ENCODE measurements around the gene SWT1. TPM values are rescaled to one million over a fixed set of nuclear protein-coding genes. Genes with fewer than 3 reads are reported as not detected.
"Not testable (repeated sequence)": the region's sequence is repeated elsewhere in the genome, so short reads cannot be mapped to it uniquely, and the experiment has no call there.

Gene SWT1
- total and polyA plus RNA-seq, 12 donors = 1.4 to 7.9 (median 6.0) TPM

DNA sequence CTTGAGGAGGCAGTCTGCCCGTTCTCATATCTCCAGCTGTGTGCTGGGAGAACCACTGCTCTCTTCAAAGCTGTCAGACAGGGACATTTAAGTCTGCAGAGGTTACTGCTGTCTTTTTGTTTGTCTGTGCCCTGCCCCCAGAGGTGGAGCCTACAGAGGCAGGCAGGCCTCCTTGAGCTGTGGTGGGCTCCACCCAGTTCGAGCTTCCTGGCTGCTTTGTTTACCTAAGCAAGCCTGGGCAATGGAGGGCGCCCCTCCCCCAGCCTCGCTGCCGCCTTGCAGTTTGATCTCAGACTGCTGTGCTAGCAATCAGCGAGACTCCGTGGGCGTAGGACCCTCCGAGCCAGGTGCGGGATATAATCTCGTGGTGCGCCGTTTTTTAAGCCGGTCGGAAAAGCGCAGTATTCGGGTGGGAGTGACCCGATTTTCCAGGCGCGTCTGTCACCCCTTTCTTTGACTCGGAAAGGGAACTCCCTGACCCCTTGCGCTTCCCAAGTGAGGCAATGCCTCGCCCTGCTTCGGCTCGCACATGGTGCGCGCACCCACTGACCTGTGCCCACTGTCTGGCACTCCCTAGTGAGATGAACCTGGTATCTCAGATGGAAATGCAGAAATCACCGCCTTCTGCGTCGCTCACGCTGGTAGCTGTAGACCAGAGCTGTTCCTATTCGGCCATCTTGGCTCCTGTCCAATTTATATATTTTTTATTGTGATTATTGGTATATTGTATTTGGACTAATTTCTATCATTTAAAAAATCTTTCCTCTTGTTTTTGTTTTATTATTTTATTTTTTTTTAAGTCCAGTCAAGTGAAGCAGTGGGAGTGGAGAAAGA lies 100.4 kb downstream of the SWT1 start:
- H3K4me3 ChIP-seq; H3K36me3 ChIP-seq; H3K27ac ChIP-seq; ATAC-seq; intact Hi-C loops (cut with DNase I); H3K9me3 ChIP-seq; H3K27me3 ChIP-seq; DNase-seq: not testable (repeated sequence)
- 77 to 86% methylated on average over 6 to 17 of the region's 32 CpGs for WGBS, 2 donors
- peaks cover 0 to 22% (median 11%) of the 10 kb centered on the region in 9 donors for H3K4me1 ChIP-seq

DNA sequence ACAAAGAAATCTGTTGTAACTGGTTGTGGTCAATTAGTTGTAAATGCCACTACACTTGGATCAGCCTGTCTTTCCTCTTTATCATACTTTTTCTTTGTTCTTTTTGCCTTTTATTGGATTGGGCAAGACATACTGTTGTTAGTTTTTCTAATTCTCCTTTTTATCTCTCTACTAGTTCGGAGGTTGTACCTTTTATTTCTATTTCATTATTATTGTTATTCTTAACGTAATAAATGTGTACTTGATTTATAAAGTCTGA lies 100.9 kb downstream of the SWT1 start:
- WGBS, 2 donors = 90 to 93% methylated on average over 2 of the region's 2 CpGs
- H3K36me3 ChIP-seq = no peaks in the 10 kb centered on the region
- ATAC-seq (no peak), DNase-seq (no peak)
- H3K27ac ChIP-seq = no peak overlapping the region
- intact Hi-C loops (cut with DNase I) = no loop called here
- no peak overlapping the region for H3K4me3 ChIP-seq
- no peaks in the 10 kb centered on the region for H3K27me3 ChIP-seq
- no peaks in the 10 kb centered on the region for H3K9me3 ChIP-seq
- H3K4me1 ChIP-seq = peaks cover 0 to 22% (median 11%) of the 10 kb centered on the region in 9 donors
- TF ChIP-seq, protein P1, sequence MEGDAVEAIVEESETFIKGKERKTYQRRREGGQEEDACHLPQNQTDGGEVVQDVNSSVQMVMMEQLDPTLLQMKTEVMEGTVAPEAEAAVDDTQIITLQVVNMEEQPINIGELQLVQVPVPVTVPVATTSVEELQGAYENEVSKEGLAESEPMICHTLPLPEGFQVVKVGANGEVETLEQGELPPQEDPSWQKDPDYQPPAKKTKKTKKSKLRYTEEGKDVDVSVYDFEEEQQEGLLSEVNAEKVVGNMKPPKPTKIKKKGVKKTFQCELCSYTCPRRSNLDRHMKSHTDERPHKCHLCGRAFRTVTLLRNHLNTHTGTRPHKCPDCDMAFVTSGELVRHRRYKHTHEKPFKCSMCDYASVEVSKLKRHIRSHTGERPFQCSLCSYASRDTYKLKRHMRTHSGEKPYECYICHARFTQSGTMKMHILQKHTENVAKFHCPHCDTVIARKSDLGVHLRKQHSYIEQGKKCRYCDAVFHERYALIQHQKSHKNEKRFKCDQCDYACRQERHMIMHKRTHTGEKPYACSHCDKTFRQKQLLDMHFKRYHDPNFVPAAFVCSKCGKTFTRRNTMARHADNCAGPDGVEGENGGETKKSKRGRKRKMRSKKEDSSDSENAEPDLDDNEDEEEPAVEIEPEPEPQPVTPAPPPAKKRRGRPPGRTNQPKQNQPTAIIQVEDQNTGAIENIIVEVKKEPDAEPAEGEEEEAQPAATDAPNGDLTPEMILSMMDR (IDR thresholded peaks at IDR 0.05) = no peak

DNA sequence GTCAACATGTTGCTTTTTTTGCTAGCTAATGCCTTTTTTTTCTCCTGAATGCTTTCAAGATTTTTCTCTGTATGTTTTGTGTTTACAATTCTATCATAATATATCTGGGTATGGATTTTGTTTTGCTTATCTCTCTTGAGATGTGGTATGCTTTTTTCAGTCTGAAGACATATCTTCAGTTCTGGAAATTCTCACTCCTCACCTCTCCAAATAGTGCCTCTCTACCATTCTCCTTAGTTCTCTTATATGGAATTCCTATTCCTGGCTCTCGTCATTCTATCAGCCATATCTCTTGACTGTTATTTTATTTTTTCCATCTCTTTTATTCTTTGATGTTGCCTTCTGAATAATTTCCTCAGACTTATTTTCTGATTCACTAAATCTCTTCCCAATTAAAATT lies 101.7 kb downstream of the SWT1 start:
- DNase-seq = no peak
- H3K4me3 ChIP-seq = no peak overlapping the region
- no peaks in the 10 kb centered on the region for H3K36me3 ChIP-seq
- WGBS, 2 donors = 44 to 48% methylated on average over 1 of the region's 1 CpG
- no peak for ATAC-seq
- TF ChIP-seq, protein P1 (IDR thresholded peaks at IDR 0.05) = no peak
- H3K4me1 ChIP-seq = peaks cover 0 to 22% (median 11%) of the 10 kb centered on the region in 9 donors
- H3K27me3 ChIP-seq = no peaks in the 10 kb centered on the region
- intact Hi-C loops (cut with DNase I) = no loop called here
- no peaks in the 10 kb centered on the region for H3K9me3 ChIP-seq
- no peak overlapping the region for H3K27ac ChIP-seq

DNA sequence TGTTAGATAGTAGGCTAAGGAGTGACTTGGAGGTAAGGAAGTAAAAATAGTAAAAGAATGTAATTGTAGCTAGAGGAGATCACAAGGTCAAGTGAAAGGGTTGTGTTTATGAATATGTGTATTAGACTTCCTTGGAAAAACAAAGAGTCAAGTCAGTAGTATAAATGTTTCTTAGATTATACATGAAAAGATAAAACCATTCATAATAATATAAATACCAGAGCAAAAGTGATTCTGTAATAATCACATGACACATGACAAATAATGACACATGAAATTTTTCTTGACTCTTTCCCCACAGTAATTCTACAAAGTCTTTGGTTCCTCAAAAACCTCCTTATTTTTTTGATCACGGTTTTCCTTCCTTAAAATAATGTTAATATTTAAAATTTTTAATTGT lies 103.6 kb downstream of the SWT1 start:
- Histone ChIP-seq H3K4me1 (peaks cover 0 to 22% (median 11%) of the 10 kb centered on the region in 9 donors), H3K27me3 (no peaks in the 10 kb centered on the region), H3K9me3 (no peaks in the 10 kb centered on the region), H3K4me3 (no peak overlapping the region), H3K27ac (no peak overlapping the region), H3K36me3 (no peaks in the 10 kb centered on the region)
- DNase-seq (no peak), ATAC-seq (no peak)
- intact Hi-C loops (cut with DNase I) = no loop called here
- WGBS, 2 donors = 91 to 92% methylated on average over 1 of the region's 1 CpG
- TF ChIP-seq, protein P1 (IDR thresholded peaks at IDR 0.05) = no peak

DNA sequence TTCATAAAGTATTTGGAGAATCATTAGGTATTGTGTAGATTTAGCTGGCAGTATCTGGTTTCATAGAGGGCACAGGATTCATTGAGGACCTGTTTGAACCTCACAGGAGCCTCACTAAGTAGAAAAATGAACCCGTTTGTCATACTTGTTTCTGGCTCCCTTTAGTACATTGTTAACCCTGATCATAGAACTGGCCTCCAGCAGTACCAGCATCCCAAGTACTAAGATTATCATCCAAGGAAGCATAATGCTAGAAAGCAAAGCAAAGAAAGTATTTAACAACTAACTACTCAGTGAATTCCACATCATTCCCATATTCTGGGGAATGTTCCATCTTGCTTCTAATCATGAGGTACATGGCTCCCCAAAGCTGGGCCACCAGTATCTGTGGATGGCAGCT lies 105.2 kb downstream of the SWT1 start:
- DNase-seq (no peak), ATAC-seq (no peak)
- Histone ChIP-seq H3K4me1 (peaks cover 0 to 22% (median 11%) of the 10 kb centered on the region in 9 donors), H3K4me3 (no peak overlapping the region), H3K27me3 (no peaks in the 10 kb centered on the region), H3K36me3 (no peaks in the 10 kb centered on the region), H3K27ac (no peak overlapping the region), H3K9me3 (no peaks in the 10 kb centered on the region)
- WGBS, 2 donors = 97 to 100% methylated on average over 1 of the region's 1 CpG
- intact Hi-C loops (cut with DNase I) = no loop called here
- TF ChIP-seq, protein P1 (IDR thresholded peaks at IDR 0.05) = no peak
